GM21723 (cell line): ENCODE measurements around the gene TSPAN3.
A peak's percentile ranks its signal among the peaks of the same experiment; 100 is the strongest.

Experiments used
- ATAC-seq: cut with Tn5 transposase; IDR thresholded peaks from one replicate; pipeline ENCODE4 v1.9.1; 2021; ENCODE audit warnings: mild to moderate bottlenecking, moderate library complexity; ENCODE audit not compliant: unreplicated experiment

The TSPAN3 gene

GRCh38 chr15:77085297-77085696, 14.4 kb upstream of the TSPAN3 start:
- no peak for ATAC-seq

GRCh38 chr15:77084436-77084835, 13.5 kb upstream of the TSPAN3 start:
- no peak for ATAC-seq

GRCh38 chr15:77083381-77084160, 12.7 kb upstream of the TSPAN3 start:
- peak; percentile 78 for ATAC-seq

- ATAC-seq: no peak
Measured at GRCh38 chr15:77081971-77082370, 11.1 kb upstream of the TSPAN3 start.

- ATAC-seq: no peak
Measured at GRCh38 chr15:77076323-77076915, 5.5 kb upstream of the TSPAN3 start.

- no peak for ATAC-seq
Measured at GRCh38 chr15:77075528-77075927, 4.6 kb upstream of the TSPAN3 start.

GRCh38 chr15:77074350-77074749, 3.4 kb upstream of the TSPAN3 start:
- no peak for ATAC-seq

- no peak for ATAC-seq
Measured at GRCh38 chr15:77071305-77072223, 655 bp upstream of the TSPAN3 start.

GRCh38 chr15:77070180-77070494, 772 bp downstream of the TSPAN3 start:
- ATAC-seq: no peak

GRCh38 chr15:77069521-77070121, 1.3 kb downstream of the TSPAN3 start:
- no peak for ATAC-seq

- ATAC-seq: no peak
Measured at GRCh38 chr15:77068633-77069032, 2.3 kb downstream of the TSPAN3 start.

- ATAC-seq: no peak
Measured at GRCh38 chr15:77067691-77068367, 3.1 kb downstream of the TSPAN3 start.

GRCh38 chr15:77066971-77067690, 3.8 kb downstream of the TSPAN3 start:
- ATAC-seq: no peak

GRCh38 chr15:77064539-77065308, 6.2 kb downstream of the TSPAN3 start:
- ATAC-seq: no peak

GRCh38 chr15:77064063-77064462, 6.8 kb downstream of the TSPAN3 start:
- ATAC-seq: no peak

- ATAC-seq: no peak
Measured at GRCh38 chr15:77063249-77063648, 7.7 kb downstream of the TSPAN3 start.

GRCh38 chr15:77060546-77060945, 10.4 kb downstream of the TSPAN3 start:
- ATAC-seq: no peak

- ATAC-seq: peak; percentile 73
Measured at GRCh38 chr15:77059786-77060361, 11.0 kb downstream of the TSPAN3 start.

GRCh38 chr15:77058468-77058867, 12.4 kb downstream of the TSPAN3 start:
- no peak for ATAC-seq
